ENCODE measurements around the gene SMURF2.

DNA sequence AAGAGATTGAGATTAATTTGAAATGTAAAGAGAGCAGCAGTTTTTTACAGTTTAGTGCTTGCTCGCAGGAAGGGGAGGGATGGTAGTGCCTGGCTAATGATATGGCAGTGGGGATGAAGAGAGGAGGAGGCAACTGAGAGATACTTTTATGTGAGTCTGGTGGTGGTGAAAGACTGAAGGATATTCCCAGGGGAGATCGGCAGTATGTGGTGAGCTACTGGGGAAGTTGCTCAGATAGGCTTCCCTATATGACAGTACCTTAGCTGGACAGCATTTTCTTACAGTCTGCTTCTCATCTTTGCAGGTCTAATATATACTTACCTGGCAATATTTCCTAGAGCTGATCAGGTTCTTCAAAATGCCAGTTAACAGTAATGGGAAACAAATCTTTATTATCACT is 146.7 kb downstream of the SMURF2 start:
- TF ChIP-seq CEBPB (IDR thresholded peaks at IDR 0.05; ENCODE audit: low read depth) (no peak), YY1 (IDR thresholded peaks at IDR 0.05; ENCODE audit: extremely low read depth, insufficient replicate concordance, low read depth, low read length) (no peak), JUND (IDR thresholded peaks at IDR 0.05) (no peak), EZH2phosphoT487 (IDR thresholded peaks at IDR 0.05; ENCODE audit: borderline replicate concordance) (no peak), POLR2AphosphoS5 (IDR thresholded peaks at IDR 0.05; ENCODE audit: low read depth, low read length) (no peak), SP1 (IDR thresholded peaks at IDR 0.05; ENCODE audit: low read depth) (no peak), RAD21 (IDR thresholded peaks at IDR 0.05; ENCODE audit: low read depth) (no peak), EZH2 (IDR thresholded peaks at IDR 0.05) (no peak), ZNF274 (IDR thresholded peaks at IDR 0.05; ENCODE audit: low read depth, low read length) (no peak)
- TF ChIP-seq, protein P1, sequence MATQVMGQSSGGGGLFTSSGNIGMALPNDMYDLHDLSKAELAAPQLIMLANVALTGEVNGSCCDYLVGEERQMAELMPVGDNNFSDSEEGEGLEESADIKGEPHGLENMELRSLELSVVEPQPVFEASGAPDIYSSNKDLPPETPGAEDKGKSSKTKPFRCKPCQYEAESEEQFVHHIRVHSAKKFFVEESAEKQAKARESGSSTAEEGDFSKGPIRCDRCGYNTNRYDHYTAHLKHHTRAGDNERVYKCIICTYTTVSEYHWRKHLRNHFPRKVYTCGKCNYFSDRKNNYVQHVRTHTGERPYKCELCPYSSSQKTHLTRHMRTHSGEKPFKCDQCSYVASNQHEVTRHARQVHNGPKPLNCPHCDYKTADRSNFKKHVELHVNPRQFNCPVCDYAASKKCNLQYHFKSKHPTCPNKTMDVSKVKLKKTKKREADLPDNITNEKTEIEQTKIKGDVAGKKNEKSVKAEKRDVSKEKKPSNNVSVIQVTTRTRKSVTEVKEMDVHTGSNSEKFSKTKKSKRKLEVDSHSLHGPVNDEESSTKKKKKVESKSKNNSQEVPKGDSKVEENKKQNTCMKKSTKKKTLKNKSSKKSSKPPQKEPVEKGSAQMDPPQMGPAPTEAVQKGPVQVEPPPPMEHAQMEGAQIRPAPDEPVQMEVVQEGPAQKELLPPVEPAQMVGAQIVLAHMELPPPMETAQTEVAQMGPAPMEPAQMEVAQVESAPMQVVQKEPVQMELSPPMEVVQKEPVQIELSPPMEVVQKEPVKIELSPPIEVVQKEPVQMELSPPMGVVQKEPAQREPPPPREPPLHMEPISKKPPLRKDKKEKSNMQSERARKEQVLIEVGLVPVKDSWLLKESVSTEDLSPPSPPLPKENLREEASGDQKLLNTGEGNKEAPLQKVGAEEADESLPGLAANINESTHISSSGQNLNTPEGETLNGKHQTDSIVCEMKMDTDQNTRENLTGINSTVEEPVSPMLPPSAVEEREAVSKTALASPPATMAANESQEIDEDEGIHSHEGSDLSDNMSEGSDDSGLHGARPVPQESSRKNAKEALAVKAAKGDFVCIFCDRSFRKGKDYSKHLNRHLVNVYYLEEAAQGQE (IDR thresholded peaks at IDR 0.05; ENCODE audit: low read depth) = no peak
- TF ChIP-seq, protein P2, sequence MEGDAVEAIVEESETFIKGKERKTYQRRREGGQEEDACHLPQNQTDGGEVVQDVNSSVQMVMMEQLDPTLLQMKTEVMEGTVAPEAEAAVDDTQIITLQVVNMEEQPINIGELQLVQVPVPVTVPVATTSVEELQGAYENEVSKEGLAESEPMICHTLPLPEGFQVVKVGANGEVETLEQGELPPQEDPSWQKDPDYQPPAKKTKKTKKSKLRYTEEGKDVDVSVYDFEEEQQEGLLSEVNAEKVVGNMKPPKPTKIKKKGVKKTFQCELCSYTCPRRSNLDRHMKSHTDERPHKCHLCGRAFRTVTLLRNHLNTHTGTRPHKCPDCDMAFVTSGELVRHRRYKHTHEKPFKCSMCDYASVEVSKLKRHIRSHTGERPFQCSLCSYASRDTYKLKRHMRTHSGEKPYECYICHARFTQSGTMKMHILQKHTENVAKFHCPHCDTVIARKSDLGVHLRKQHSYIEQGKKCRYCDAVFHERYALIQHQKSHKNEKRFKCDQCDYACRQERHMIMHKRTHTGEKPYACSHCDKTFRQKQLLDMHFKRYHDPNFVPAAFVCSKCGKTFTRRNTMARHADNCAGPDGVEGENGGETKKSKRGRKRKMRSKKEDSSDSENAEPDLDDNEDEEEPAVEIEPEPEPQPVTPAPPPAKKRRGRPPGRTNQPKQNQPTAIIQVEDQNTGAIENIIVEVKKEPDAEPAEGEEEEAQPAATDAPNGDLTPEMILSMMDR (IDR thresholded peaks at IDR 0.05 in 2 of 3, conservative IDR thresholded peaks at IDR 0.05 in 1 of 3; ENCODE audit: borderline replicate concordance in 1 of 3, insufficient read depth in 1 of 3, low read depth in 2 of 3, low read length in 2 of 3) = no peak
- TF ChIP-seq, protein P3, sequence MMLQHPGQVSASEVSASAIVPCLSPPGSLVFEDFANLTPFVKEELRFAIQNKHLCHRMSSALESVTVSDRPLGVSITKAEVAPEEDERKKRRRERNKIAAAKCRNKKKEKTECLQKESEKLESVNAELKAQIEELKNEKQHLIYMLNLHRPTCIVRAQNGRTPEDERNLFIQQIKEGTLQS (IDR thresholded peaks at IDR 0.05) = no peak

Measured in HCT116 (cell line).